GM19025 (cell line): ENCODE data around the gene TENM4.
"Not testable (repeated sequence)": the region's sequence is repeated elsewhere in the genome, so short reads cannot be mapped to it uniquely, and the experiment has no call there.

Source experiments
- ATAC-seq: cut with Tn5 transposase; IDR thresholded peaks from one replicate; pipeline ENCODE4 v1.9.1; 2021; ENCODE audit warnings: mild to moderate bottlenecking, low read depth, moderate library complexity; ENCODE audit not compliant: unreplicated experiment

TENM4 gene

DNA sequence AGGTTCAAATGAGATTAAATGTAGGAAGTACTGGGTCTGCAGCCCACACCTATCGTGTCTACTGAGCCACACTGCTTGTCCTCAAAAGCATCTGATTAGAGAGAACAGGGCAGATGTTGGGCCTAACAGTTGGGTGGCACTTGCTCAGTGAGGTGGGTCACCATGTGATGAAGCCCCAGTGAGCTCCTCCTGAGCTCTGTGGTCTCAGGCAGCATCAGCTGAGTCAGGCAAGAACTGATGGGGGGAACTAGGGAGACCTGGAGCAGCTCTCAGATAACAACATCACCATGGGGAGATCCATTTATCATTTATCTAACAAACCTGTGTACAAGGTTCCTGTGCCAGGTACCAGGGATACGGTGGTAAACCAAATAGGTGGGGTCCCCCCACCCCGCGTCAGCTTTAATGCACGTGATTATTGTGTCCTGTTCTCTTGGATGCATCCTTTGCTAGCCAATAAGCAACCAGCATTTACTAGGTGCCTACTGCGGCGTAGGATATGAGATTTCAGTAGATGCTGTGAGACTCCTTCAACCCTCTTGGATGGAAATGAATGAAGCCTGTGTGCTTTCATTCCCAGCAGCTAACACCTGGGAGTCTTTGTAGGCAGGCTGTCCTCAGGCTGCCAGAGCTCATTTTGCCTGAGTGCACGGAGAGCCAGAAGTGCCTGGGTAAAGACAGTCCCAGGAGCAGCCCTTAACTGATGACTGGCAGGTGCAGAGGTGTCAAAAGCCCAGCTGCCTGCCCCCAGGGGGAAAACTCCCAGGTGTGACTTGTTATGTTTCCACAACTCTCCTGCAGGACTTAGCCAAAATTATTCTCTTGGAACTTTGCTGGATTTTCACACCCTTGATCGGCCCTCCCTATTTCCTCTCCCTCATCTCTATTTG is 792.6 kb downstream of the TENM4 start:
- no peak for ATAC-seq

DNA sequence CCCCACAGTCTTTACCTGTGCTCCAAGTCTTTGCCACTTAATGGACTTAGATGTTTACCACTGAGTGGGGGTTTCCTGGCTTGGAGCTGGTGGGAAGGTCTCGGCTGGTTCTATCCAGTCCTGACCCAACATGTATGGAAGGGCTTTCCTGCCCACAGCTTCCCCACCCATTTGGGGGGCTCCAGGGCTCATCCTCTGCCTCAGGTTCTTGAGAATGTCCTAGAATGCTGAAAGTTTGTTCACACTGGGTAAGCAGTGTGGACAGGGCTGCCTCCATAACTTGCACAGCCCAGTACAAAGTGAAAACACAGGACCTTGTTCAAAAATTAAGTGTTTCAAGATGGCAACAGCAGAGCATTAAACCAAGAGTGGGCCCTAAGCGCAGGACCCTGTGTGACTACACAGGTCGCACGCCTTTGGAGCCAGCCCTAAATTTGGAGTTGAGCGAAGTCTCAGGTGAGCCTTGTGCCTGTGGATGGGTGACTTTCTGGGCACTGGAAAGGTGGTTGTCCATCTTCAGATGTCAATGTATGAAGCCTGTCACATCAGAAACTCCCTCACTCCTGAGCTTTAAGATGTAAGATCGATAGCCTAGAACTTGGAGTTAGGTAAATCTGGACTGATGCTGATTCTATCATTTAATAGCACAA is 793.4 kb downstream of the TENM4 start:
- no peak for ATAC-seq

DNA sequence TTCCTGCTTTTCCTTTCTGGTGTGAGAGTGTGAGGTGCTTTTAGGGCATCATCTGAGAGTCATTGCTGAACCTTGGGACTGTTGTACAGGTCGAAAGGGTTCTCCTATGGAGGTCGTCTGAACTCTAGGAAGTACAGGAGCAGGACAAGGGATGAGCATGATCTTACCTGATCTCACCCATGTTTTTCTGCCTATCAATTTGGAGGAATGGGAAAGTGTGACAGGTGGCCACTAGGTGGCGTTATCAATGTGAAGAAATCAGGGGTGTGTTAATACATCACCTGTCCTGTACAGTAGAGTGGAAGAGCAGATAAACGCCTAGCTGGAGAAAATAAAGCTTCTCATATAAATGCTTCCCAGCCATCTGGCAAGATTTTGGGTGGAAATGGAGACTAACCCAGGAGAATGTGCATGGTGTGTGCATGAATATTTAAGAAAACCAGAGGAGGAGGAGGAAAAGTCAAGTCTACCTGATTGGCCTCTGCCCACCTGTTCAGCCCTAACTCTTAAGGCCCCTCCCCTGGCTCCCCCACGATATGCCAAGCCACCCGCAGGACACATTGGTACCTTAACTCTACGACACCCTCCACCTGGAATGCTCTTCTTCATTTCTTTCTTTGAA is 794.2 kb downstream of the TENM4 start:
- ATAC-seq, result no peak

DNA sequence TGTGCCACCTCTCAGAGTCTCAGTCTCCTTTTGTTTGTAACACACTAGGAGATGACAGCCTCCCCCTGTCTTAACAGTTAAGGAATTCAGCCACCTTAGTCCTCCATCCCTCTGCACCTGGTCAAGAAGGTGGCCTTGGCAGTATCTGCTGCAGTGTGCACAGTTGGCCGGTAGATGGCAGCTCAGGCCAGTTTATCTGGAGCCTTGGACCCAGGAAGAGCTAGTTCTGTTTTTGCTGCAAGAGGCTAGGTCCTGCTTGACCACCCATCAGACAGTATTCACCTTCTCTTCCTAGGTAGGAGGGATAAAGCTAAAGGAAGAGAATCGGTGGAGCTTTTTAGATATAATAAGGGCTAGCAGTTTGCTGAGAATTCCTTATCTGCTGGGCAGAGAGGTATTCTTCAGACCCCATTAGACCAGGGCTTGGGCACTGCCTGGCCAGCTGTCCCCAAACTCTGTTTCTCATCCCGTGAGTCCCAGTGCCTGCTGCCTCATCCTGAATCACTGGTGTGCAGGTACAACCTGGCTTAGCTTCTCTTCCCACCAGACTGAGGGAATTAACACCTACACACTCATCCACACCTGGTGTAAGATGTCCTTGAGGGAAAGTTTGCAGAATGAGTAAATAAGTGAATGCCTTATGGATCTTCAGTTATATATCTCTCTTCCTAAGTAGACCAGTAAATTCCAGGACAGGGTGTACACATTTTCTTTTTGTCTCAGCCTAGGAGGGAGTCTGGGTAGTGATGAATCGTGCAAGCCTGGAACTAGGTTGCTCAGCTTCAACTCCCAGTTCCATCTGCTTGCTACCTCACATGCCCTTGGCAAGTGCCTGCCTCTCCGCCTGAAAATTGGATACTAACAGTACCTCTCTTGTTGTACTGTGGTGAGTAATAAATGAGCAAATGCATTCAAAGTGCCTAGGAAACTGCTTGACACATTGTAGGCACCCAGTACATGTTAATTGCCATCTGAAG is 795.3 kb downstream of the TENM4 start:
- ATAC-seq, result peak; percentile 73

DNA sequence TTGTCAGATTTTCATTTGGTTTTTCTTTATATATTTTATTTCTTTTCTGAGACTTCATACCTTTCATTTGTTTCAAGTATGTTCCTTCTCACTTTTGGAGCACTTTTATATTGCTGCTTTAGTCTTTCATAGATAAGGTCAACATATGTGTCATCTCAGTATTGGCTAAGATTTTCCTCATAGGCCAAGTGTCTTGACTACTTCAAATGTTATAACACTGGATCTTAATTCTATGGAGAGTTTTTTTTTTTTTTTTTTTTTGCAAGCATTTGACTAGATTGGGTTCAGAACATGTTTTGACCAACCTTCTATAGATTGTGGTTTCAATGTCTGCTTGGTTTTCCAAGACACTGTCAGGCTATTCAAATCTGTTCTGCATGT is 797.2 kb downstream of the TENM4 start:
- no peak for ATAC-seq

DNA sequence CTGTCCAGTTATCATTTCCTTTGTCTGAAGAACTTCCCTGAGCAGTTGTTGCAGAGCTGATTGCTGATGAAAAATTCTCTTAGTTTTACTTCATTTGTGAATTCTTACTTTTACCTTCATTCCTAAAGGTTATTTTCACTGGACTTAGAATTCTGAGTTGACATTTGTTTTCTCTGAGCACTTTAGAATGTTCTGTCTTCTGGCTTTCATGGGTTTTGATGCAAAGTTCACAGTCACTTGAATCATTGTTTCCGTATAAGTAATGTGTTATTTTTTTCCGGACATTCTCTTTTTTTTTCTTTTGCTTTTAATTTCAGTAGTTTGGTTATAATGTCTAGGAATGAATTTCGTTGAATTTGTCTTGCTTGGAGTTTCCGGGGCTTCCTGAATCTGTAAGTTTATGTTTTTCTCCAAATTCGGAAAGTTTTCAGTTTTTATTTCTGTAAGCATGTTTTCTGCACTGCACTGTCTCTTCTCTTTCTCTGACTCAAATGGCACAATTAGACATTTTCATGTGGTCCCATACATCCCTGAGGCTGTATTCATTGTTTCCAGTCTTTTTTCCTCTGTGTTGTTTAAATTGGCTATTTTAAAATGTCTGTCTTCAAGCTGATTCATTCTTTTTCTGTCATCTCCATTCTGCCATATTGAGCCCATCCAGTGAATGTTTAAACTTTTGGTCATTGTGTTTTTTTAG is 797.7 kb downstream of the TENM4 start:
- no peak for ATAC-seq

DNA sequence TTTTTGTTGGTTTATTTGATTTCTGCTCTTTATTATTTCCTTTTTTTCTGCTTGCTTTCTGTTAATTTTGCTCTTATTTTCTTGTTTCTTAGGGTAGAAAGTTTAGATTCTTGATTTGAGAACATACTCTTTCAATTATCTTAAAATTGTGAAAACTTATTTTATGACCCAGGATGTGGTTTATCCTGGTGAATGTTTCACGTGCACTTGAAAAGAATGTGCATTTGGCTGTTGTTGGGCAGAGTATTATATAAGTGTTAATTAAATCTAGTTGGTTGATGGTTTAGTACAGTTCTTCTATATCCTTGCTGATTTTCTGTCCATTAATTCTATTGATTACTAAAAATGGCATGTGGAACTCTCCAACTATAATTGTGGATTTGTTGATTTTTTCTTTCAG is 799.3 kb downstream of the TENM4 start:
- no peak for ATAC-seq

DNA sequence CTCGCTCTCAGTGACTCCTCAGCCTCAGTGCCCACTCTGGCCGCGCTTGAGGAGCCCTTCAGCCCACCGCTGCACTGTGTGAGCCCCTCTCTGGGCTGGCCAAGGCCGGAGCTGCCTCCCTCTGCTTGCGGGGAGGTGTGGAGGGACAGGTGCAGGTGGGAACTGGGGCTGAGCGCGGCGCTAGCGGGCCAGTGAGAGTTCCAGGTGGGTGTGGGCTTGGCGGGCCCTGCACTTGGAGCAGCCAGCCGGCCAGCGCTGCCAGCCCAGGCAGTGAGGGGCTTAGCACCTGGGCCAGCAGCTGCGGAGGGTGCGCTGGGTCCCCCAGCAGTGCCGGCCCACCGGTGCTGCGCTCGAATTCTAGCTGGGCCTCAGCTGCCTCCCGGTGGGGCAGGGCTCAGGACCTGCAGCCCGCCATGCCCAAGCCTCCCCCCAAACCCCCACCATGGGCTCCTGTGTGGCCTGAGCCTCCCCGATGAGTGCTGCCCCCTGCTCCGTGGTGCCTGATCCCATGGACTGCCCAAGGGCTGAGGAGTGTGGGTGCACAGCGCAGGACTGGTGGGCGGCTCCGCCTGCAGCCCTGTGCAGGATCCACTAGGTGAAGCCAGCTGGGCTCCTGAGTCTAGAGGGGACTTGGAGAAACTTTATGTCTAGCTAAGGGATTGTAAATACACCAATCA is 802.0 kb downstream of the TENM4 start:
- ATAC-seq, result no peak

DNA sequence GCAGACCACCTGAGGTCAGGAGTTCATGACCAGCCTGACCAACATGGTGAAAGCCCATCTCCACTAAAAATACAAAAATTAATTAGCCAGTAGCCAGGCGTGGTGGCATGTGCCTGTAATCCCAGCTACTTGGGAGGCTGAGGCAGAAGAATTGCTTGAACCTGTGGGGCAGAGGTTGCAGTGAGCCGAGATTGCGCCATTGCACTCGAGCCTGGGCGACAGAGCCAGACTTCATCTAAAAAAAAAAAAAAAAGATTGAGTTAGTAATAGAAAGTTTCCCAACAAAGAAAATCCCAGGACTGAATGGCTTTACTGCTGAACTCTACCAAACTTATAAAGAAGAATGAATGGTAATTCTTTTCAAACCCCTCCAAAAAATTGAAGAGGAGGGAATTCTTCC is 803.3 kb downstream of the TENM4 start:
- ATAC-seq, result not testable (repeated sequence)

DNA sequence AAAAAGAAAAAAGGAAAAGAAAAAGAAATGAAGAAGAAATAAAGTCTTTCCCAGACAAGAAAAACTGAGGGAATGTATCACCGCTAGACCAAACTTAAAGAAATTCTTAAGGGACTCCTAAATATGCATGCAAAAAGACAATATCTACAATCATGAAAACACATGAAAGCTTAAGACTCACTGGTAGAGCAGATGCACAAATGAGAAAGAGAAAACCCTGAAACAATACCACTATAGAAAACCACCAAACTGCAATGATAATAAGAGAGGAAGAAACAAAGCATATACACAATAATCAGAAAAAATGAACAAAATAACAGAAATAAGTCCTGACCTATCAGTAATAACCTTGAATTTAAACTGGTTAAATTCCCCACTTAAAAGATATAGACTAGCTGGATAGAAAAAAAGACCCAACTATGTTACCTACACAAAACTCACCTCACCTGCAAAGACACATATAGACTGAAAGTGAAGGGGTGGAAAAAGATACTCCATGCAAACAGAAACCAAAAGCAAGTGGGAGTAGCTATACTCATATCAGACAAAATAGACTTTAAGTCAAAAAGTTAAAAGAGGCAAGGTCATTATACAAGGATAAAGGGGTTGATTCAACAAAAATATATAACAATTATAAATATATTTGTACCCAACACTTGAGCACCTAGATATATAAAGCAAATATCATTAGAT is 804.9 kb downstream of the TENM4 start:
- ATAC-seq, result no peak

DNA sequence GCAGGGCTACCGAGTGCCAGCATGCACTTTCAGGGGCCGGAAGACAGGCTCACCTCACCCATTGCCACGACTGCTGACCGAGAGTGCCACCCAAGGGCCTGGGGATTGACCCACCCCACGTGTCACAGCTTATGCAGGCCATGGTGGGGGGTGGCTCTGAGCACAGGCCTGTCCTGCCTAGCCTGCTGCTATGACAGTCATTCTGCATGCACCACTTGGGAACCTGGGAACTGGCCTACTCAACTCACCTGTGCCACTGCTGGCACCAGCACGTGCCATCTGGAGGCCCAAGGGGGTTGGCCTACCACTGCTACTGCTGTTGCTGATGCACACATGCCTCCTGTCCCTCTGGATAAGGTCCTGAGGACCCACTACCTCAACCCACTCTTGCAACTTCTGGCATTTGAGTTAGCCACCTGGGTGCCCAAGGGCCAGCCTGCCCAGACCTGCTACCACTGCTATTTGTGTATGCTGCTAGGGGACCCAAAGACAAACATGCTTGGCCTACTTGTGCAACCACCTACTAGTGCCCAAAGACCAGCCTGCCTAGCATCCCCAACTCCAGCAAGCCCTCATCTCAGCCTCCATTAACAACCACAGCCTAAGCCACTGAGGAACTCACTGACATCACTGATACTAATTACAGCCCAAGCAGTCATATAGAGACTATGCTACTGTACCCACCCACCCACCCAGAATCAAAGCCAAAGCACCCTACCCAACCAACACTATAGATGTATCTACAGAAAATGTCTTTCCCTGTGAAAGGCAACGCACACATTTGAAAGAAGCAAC is 807.1 kb downstream of the TENM4 start:
- ATAC-seq, result no peak

DNA sequence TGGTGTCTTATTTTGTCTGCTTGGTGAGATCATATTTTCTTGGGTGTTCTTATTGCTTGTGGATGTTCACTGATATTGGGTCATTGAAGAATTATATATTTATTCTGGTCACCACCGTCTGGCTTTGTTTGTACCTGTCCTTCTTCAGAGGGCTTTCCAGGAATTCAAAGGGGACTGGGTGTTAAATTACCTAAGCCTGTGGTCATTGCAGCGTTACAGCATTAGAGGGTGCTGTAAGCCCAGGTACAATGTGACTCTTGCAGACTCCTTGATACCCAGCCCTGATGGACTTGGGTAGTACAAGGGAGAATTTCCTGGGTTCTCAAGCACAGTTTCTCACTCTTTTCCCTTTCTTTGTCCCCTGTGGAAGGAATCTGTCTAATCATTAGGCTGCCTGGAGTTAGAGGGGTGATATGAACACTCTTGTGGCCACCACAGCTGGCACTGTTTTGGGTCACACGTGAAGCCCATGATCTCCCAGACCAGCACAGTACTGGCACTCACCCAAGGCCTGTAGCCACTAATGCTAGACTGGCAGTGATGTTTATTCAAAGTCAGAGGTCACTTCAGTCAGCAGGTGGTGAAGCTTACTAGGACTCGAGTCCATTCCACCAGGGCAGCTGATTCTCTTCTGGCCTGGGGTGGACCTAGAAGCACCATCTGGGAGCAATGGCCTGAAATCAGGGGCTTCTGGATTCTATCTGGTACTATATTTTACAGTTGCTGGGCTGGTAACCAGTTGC is 810.1 kb downstream of the TENM4 start:
- no peak for ATAC-seq

DNA sequence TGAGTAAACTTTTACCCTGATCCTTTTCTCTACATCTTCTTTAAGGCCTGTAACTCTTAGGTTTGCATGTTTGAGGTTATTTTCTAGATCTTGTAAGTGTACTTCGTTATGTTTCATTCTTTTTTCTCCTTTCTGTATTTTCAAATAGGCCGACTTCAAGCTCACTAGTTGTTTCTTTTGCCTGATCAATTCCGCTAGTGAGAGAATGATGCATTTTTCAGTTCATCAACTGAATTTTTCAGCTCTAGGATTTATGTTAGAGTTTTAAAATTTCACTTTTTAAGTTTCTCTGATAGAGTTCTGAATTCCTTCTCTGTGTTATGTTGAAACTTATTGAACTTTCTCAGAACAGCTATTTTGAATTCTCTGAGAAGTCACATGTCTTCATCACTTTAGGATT is 810.7 kb downstream of the TENM4 start:
- ATAC-seq, result no peak

DNA sequence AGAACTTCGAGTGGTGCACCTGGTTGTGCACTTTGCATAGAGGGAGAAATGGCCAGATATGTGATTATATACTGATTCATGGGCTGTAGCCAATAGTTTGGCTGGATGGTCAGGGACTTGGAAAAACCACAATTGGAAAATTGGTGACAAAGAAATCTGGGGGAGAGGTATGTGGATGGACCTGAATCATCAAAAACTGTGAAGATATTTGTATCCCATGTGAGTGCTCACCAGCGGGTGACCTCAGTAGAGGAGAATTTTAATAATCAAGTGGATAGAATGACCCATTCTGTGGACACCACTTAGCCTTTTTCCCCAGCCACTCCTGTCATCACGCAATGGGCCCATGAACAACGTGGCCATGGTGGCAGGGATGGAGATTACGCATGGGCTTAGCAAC is 818.2 kb downstream of the TENM4 start:
- ATAC-seq, result no peak

DNA sequence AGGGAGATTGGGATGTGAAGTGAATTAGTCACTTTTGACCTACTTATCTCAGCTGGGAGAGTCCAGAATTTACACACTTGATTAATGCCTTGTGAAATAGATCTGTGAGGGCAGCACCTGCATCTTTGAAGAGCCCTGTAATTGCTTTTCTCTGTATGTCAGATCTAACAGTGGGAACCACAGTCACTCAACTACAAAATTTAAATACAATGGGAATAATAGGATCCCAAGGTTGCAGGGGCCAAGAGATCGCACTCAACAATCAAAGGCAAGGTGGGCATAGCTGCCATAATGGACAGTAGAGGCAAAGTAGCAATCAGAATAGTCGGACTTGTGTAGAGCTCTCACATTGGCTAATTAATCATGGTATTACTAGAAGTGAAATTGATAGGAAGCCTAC is 820.7 kb downstream of the TENM4 start:
- ATAC-seq, result no peak

DNA sequence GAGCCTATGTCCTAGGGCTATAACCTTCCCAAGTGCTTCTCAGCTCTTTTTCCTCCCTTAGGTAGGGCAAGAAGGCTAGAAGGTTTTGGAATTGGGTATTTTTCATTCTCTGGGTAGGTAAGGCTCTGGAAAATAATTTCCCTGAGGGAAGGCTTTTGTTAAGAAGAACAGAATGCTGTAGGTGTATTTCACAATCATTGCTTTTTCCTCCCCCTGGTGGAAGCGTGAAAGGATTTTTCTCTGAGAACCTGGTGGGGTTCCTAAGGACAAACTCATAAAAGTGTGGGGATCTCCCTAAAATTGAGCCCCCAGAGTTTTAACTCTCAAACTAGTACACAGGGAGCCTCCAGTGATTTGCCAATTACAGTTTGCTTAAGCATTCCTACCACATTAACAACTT is 825.1 kb downstream of the TENM4 start:
- ATAC-seq, result no peak

DNA sequence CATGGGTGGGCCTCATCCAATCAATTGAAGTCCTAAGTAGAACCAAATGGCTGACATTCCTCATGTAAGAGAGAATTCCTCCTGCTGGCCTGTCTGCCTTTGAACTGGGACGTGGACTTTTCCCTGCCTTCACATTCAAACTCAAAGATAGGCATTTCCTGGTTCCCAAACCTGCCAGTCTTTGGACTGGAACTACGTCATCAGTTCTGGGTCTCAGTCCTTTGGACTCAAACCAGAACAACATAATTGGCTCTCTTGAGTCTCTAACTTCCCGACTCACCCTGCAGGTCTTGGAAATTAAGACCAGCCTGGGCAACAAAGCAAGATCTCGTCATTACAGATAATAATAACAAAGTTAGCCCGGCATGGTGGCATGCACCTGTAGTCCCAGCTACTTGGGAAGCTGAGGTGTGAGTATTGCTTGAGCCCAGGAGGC is 827.4 kb downstream of the TENM4 start:
- ATAC-seq, result no peak
